ENCODE measurements around the gene EEF1A2.

Gene EEF1A2

DNA sequence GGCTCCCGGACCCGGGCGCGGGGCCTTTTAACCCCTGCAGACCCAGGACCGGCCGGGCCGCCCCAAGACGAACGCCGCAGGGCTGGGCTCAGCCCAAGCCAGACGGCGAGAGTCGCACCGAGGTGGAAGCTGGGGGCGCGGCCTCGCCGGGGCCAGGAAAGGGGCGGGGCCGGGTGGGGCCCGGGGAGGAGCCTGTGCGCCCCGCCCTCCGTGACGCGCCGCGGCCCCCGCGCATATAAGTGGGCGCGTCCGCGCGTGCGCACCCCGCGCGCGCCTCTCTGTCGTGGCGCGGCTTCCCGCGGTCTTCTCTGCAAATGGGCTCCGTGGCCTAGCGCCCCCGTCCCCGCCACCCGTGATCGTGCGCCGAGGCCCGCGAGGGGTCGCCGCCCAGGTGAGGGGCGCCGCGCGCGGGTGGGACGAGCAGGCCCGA, 21.6 kb upstream of the EEF1A2 start, which contains the start of gene PPDPF:
TSS of gene PPDPF (plus strand) at position 262 of the 430 bp plus-strand sequence. CDS start 544 bp downstream, outside the sequence.
- TF ChIP-seq GATA3 (IDR thresholded peaks at IDR 0.05; ENCODE audit: low read depth, low read length) (no peak), GATA2 (IDR thresholded peaks at IDR 0.05; ENCODE audit: low read depth, low read length) (no peak)

DNA sequence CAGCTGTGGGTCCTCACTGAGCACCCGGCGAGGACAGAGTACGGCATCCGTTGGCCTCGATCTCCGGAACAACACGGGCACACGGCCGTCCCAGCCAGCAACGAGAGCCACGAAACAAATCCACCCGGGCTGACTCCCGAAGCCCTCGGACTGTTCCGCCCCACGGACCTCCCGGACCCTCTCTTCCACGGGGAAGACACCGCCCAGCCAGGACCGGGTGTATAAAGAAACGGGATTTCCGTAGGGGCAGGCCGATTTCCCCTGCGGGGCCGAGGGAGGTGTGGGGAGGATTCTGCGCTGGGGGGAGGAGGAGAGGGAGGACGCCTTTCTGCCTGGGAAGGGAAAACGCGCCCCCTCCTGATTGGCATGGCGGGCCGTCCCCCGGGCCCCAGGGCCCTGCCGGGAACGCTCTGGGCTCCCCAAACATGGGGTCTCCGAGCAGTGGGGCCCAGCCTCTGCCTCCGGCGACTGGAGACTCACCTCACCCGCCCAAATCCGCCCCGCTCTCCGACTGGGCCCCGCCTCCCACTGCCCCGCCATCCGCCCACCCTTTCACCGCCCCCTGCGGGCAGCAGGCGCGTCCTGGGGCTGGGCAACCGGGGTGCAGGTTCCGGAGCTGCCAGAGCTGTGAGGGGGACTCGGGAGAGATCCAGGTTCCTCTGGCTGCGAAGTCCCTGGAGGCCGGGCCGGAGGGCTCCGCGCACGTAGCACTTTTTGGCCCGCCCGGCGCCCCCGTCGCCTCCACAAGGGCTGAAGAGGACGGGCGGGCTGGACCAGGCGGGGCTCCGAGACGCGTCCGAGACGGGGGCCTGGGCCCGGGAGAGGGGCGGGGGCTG, 21.0 kb upstream of the EEF1A2 start:
- TF ChIP-seq GATA2 (IDR thresholded peaks at IDR 0.05; ENCODE audit: low read depth, low read length) (no peak), GATA3 (IDR thresholded peaks at IDR 0.05; ENCODE audit: low read depth, low read length) (no peak)

- TF ChIP-seq GATA3 (IDR thresholded peaks at IDR 0.05; ENCODE audit: low read depth, low read length) (no peak), GATA2 (IDR thresholded peaks at IDR 0.05; ENCODE audit: low read depth, low read length) (no peak)
Measured at GRCh38 chr20:63518946-63519667, 20.2 kb upstream of the EEF1A2 start.

DNA sequence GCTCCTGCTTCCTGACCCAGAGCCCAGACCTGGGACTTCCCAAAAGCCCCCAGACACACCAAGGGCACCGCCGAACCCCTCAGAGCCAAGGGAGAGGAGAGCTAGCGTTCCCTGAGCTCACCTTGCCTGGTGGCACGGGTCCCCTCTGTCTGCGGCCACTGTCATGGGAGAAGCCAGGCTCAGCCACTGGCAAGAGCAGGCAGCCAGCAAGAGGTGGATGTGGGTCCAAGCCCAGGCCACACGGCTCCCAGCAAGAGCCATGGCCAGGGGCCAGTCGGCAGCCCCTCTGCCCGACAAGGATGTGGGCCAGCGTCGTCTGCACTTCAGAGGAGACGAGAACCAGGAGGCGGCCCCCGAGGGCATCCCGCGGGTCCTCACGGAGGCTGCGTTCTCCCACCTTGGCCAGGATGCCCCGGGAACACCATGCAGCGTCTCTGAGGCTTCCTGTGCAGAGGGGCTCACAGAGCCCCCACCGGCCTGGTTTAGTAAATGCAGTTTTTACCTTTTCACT, 19.5 kb upstream of the EEF1A2 start:
- TF ChIP-seq GATA3 (IDR thresholded peaks at IDR 0.05; ENCODE audit: low read depth, low read length) (no peak), GATA2 (IDR thresholded peaks at IDR 0.05; ENCODE audit: low read depth, low read length) (no peak)

- TF ChIP-seq GATA2 (IDR thresholded peaks at IDR 0.05; ENCODE audit: low read depth, low read length) (no peak), GATA3 (IDR thresholded peaks at IDR 0.05; ENCODE audit: low read depth, low read length) (no peak)
Measured at GRCh38 chr20:63517376-63518309, 18.8 kb upstream of the EEF1A2 start.

GRCh38 chr20:63513207-63513606, 14.3 kb upstream of the EEF1A2 start:
- no peak for TF ChIP-seq GATA3 (IDR thresholded peaks at IDR 0.05; ENCODE audit: low read depth, low read length)

- TF ChIP-seq GATA3 (IDR thresholded peaks at IDR 0.05; ENCODE audit: low read depth, low read length) (no peak), GATA2 (IDR thresholded peaks at IDR 0.05; ENCODE audit: low read depth, low read length) (no peak)
Measured at GRCh38 chr20:63509088-63509564, 10.2 kb upstream of the EEF1A2 start.

DNA sequence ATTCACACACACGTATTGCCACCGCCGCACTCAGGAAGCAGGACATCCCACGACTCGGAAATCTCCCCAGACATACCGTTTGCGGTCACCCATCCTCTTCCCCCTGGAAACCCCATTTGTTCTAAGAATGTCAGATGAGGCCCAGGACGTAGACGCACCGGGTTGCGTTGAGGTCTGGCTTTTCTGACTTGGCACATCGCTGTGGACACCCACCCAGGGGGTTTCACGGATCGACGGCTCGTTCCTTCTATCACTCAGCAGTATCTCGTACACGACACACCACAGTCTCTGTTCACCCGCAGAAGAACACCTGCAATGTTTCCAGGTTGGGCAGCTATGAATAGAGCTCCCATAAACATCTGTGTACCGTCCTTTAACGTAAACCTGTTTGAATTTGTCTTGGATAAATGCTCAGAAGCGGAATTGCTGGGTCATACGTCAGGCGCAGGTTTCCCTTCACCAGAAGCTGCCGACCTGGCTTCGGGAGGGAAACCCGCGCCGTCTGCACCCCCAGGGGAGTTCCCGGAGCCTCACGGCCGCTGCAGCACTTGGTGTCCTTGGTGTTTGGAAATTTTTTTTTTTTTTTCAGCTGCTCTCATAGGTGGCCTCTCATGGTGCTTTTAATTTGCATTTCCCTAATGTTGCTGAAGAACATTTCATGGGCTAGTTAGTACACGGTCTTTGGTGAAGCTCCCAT, 9.3 kb upstream of the EEF1A2 start:
- TF ChIP-seq GATA3 (IDR thresholded peaks at IDR 0.05; ENCODE audit: low read depth, low read length) (no peak), GATA2 (IDR thresholded peaks at IDR 0.05; ENCODE audit: low read depth, low read length) (no peak)

GRCh38 chr20:63507083-63507743, 8.3 kb upstream of the EEF1A2 start:
- TF ChIP-seq GATA2 (IDR thresholded peaks at IDR 0.05; ENCODE audit: low read depth, low read length) (no peak), GATA3 (IDR thresholded peaks at IDR 0.05; ENCODE audit: low read depth, low read length) (no peak)

GRCh38 chr20:63505723-63506122, 6.8 kb upstream of the EEF1A2 start:
- TF ChIP-seq GATA3 (IDR thresholded peaks at IDR 0.05; ENCODE audit: low read depth, low read length) (no peak), GATA2 (IDR thresholded peaks at IDR 0.05; ENCODE audit: low read depth, low read length) (no peak)

DNA sequence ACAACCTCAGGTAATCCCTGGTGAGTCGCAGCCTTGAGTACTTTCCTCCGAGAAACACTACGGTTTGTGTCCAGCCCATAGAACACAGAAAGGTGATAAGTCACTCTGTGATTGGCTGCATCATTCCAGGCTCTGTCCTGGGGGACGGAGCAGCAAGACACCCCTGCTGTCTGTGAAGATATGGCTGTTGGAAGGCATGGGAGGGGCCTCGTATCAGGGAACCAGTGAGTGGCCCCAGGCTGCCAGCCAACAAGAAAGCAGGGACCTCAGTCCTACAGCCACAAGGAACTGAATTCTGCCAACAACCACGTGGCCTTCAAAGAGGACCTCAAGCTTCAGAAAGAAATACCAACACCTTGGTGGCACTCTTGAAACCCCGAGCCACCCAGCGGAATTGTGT, 6.4 kb upstream of the EEF1A2 start:
- no peak for TF ChIP-seq GATA3 (IDR thresholded peaks at IDR 0.05; ENCODE audit: low read depth, low read length)
- TF ChIP-seq GATA2 (IDR thresholded peaks at IDR 0.05; ENCODE audit: low read depth, low read length), result no peak

DNA sequence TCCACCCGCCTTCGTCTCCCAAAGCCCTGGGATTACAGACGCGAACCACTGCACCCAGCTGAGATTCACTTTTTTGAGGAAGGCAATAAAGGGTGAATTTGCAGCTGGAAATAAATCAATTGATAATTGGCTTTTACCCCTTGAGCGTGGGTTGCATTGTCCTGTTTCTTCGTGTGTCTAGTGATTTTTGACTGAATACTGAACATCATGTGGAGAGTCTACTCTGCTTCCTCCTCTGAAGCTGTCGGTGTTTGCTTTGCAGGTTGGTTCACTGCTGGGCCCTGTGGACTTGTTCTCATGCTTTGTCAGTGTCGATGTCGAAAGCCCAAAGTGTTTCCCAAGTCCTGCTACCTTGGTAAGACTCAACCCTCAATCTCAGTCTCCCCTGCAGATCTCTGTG, 5.8 kb upstream of the EEF1A2 start:
- TF ChIP-seq GATA3 (IDR thresholded peaks at IDR 0.05; ENCODE audit: low read depth, low read length), result no peak
- no peak for TF ChIP-seq GATA2 (IDR thresholded peaks at IDR 0.05; ENCODE audit: low read depth, low read length)

Measured in SH-SY5Y (cell line).